Esophagus muscularis mucosa (tissue), 4 donors: Measurements from ENCODE around the gene RCVRN. TPM values are rescaled to one million over a fixed set of nuclear protein-coding genes. Genes with fewer than 3 reads are reported as not detected.

Source experiments
- DNase-seq: peaks from one replicate; pipeline ENCODE4 v3.0.0-alpha.2; 2017; ENCODE audit errors: extremely low spot score
- H3K27ac ChIP-seq, 4 donors: fragments of 200-600 bp; sonication (generic); replicated peaks in 1 of 4; 1 replicate in 3 of 4; 2 replicates in 1 of 4; pipeline ENCODE4 v1.5.1; 2016 to 2019; ENCODE audit warnings: mild to moderate bottlenecking in 1 of 4
- H3K27me3 ChIP-seq, 4 donors: fragments of 200-600 bp; sonication (generic); one replicate each; pipeline versions ENCODE4 v1.5.1 to v1.6.0; 2016 to 2019
- H3K36me3 ChIP-seq, 4 donors: fragments of 200-600 bp; sonication (generic); one replicate each; pipeline ENCODE4 v1.5.1; 2016 to 2019
- H3K4me1 ChIP-seq, 4 donors: fragments of 200-600 bp; sonication (generic); one replicate each; pipeline ENCODE4 v1.5.1; 2016 to 2019
- H3K4me3 ChIP-seq, 4 donors: fragments of 200-600 bp; sonication (generic); 1 replicate in 2 of 4; 2 replicates in 2 of 4; pipeline ENCODE4 v1.5.1; 2016 to 2019; ENCODE audit warnings: mild to moderate bottlenecking in 4 of 4, moderate library complexity in 1 of 4
- H3K9me3 ChIP-seq, 4 donors: fragments of 200-600 bp; sonication (generic); 1 replicate in 3 of 4; 2 replicates in 1 of 4; pipeline ENCODE4 v1.5.1; 2016 to 2019
- EP300 ChIP-seq: sonication (generic); formaldehyde crosslinking; IDR thresholded peaks from one replicate; pipeline ENCODE4 v1.6.1; 2017; ENCODE audit warnings: antibody characterized with exemption
- POLR2A ChIP-seq: fragments of 450-650 bp; IDR thresholded peaks from one replicate; pipeline ENCODE4 v1.6.1; 2017; ENCODE audit warnings: antibody characterized with exemption, moderate library complexity, mild to moderate bottlenecking, low read depth
- POLR2AphosphoS5 ChIP-seq, 2 donors: sonication (generic); formaldehyde crosslinking; IDR thresholded peaks; one replicate each; pipeline ENCODE4 v1.6.1; 2017; ENCODE audit warnings: antibody characterized with exemption in 2 of 2
- WGBS: methylation state at CpG from one replicate; pipeline ENCODE4 v1.1.5; 2018; 5-methylcytosine and 5-hydroxymethylcytosine counted together
- intact Hi-C: fragments of 100-400 bp; cut with DNase I; formaldehyde crosslinking; loops from one replicate; pipeline ENCODE4 v1.15.1; 2023
- total RNA-seq, 4 donors: library from RNA; depleted of rRNA; stranded (reverse); fragments of >200 nt; gene quantifications; one replicate each; pipeline versions ENCODE4 v1.1.0 to v1.2.1, GENCODE V29; 2016
- TF ChIP-seq, protein P1 (sequence below), 3 experiments: fragments of 200-600 bp in 2 of 3; fragments of 450-650 bp in 1 of 3; sonication (generic) in 2 of 3; IDR thresholded peaks; one replicate each; pipeline ENCODE4 v1.5.1; 2017 to 2019; ENCODE audit warnings: antibody characterized with exemption in 3 of 3, mild to moderate bottlenecking in 2 of 3, moderate library complexity in 1 of 3

The RCVRN gene
- total RNA-seq, 4 donors from 2014 or later, result 0.52 TPM; not detected in 3

DNA sequence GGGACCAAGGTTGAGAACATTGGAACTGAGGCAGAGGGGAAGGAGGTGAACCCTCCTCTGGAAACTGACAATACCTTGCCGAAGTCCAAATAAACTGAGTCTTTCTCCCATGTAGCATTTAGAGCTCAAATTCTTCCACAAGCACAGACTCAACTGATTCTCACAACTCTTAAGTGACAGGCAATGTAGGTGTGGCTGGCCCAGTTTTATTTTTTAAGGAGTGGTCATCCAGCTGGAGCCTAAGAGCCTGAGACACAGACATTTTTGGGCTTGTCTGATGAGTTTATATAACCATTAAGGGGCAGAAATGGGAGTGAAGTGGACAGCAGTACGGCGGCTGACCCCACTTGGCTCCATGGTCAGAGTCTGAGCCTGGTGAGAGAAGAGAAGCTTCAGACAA, 10.8 kb downstream of the RCVRN start:
- peaks cover 0 to 4% (median 2%) of the 10 kb centered on the region in 4 donors for H3K4me1 ChIP-seq
- no peak for DNase-seq
- no peaks in the 10 kb centered on the region for H3K27me3 ChIP-seq
- intact Hi-C loops, result loop anchor here (10.0 kb wide), 1 partner anchor 159 kb away; no protein-coding TSS in a partner anchor
- H3K4me3 ChIP-seq, result no peak overlapping the region
- no peaks in the 10 kb centered on the region for H3K36me3 ChIP-seq
- no peak overlapping the region for H3K27ac ChIP-seq
- H3K9me3 ChIP-seq, result peaks cover 0 to 13% (median 4%) of the 10 kb centered on the region in 4 donors
- TF ChIP-seq POLR2AphosphoS5 (IDR thresholded peaks at IDR 0.05) (no peak), EP300 (no peak)
- WGBS, result 82% methylated on average over 3 of the region's 3 CpGs

DNA sequence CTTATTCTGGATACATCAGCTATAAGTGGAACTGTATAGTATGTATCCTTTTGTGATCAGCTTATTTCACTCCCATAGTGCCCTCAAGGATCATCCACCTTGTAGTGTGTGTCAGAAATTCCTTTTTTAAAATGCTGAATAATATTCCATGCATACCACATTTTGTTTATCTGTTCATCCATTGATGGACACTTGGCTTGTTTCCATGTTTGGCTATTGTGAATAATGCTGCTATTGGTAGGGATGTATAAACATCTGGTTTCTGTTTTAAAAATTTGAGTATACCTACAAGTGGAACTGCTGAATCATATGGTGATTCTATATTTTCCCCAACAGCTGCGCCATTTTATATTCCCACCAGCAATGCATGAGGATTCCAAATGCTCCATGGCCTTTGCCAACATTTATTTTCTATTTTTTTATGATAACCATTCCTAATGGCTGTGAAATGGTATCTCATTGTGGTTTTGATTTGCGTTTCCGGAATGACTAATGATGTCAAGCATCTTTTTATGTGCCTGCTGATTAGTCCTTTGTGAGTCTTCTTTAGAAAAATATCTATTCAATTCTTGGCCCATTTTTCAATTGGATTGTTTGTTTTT, 11.6 kb downstream of the RCVRN start:
- H3K36me3 ChIP-seq, result no peaks in the 10 kb centered on the region

DNA sequence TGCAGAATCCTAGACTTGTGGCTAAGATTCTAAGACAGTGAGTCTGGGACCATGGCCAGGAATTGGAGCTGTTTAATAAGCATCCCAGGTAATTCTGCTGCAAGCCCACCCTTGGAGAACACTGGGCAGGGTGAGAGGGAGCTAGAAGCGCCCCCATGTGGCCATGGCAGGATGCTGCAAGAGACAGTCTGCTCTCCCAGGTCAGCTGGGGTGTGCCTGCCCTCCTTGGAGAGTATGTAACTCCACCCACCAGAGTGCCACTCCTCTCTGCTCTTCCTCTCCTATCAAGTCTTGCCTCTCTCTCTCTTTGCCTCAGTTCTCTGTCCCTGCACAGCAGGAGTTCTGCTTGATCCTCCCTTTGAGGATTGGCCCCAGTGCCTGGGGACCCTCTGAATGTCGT, 14.9 kb downstream of the RCVRN start:
- no peaks in the 10 kb centered on the region for H3K36me3 ChIP-seq
- TF ChIP-seq, protein P1, sequence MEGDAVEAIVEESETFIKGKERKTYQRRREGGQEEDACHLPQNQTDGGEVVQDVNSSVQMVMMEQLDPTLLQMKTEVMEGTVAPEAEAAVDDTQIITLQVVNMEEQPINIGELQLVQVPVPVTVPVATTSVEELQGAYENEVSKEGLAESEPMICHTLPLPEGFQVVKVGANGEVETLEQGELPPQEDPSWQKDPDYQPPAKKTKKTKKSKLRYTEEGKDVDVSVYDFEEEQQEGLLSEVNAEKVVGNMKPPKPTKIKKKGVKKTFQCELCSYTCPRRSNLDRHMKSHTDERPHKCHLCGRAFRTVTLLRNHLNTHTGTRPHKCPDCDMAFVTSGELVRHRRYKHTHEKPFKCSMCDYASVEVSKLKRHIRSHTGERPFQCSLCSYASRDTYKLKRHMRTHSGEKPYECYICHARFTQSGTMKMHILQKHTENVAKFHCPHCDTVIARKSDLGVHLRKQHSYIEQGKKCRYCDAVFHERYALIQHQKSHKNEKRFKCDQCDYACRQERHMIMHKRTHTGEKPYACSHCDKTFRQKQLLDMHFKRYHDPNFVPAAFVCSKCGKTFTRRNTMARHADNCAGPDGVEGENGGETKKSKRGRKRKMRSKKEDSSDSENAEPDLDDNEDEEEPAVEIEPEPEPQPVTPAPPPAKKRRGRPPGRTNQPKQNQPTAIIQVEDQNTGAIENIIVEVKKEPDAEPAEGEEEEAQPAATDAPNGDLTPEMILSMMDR (IDR thresholded peaks at IDR 0.05), result peak; percentile 42 to 63 (median 47)
- TF ChIP-seq POLR2A, result no peak
- TF ChIP-seq EP300, result no peak
- no peaks in the 10 kb centered on the region for H3K4me1 ChIP-seq
- 51% methylated on average over 2 of the region's 2 CpGs for WGBS
- no peak overlapping the region for H3K4me3 ChIP-seq
- no peaks in the 10 kb centered on the region for H3K27me3 ChIP-seq
- peaks cover 0 to 13% (median 3%) of the 10 kb centered on the region in 4 donors for H3K9me3 ChIP-seq
- no peak overlapping the region for H3K27ac ChIP-seq
- intact Hi-C loops, result loop anchor here (10.0 kb wide), 1 partner anchor 155 kb away; no protein-coding TSS in a partner anchor
- DNase-seq, result no peak

More for the DNA sequence above, 11.6 kb downstream of the RCVRN start:
- 86% methylated on average over 3 of the region's 3 CpGs for WGBS
- no peaks in the 10 kb centered on the region for H3K4me1 ChIP-seq
- no peak overlapping the region for H3K4me3 ChIP-seq
- DNase-seq, result no peak
- H3K9me3 ChIP-seq, result peaks cover 0 to 13% (median 4%) of the 10 kb centered on the region in 4 donors
- intact Hi-C loops, result loop anchor here (10.0 kb wide), 1 partner anchor 159 kb away; no protein-coding TSS in a partner anchor
- no peaks in the 10 kb centered on the region for H3K27me3 ChIP-seq
- no peak overlapping the region for H3K27ac ChIP-seq
- no peak for TF ChIP-seq POLR2A
- TF ChIP-seq, protein P1 (IDR thresholded peaks at IDR 0.05), result no peak

GRCh38 chr17:9887508-9887907, 17.6 kb downstream of the RCVRN start:
- no peak for TF ChIP-seq EP300
- no peak for TF ChIP-seq POLR2AphosphoS5 (IDR thresholded peaks at IDR 0.05)
- TF ChIP-seq, protein P1 (IDR thresholded peaks at IDR 0.05), result no peak
- TF ChIP-seq POLR2A, result no peak
- intact Hi-C loops, result no loop called here
- H3K4me1 ChIP-seq, result no peaks in the 10 kb centered on the region
- WGBS, result 85% methylated on average over 8 of the region's 8 CpGs
- no peak for DNase-seq
- no peak overlapping the region for H3K4me3 ChIP-seq
- H3K9me3 ChIP-seq, result peaks cover 0 to 17% (median 11%) of the 10 kb centered on the region in 4 donors
- H3K27ac ChIP-seq, result no peak overlapping the region
- H3K27me3 ChIP-seq, result no peaks in the 10 kb centered on the region
- no peaks in the 10 kb centered on the region for H3K36me3 ChIP-seq

DNA sequence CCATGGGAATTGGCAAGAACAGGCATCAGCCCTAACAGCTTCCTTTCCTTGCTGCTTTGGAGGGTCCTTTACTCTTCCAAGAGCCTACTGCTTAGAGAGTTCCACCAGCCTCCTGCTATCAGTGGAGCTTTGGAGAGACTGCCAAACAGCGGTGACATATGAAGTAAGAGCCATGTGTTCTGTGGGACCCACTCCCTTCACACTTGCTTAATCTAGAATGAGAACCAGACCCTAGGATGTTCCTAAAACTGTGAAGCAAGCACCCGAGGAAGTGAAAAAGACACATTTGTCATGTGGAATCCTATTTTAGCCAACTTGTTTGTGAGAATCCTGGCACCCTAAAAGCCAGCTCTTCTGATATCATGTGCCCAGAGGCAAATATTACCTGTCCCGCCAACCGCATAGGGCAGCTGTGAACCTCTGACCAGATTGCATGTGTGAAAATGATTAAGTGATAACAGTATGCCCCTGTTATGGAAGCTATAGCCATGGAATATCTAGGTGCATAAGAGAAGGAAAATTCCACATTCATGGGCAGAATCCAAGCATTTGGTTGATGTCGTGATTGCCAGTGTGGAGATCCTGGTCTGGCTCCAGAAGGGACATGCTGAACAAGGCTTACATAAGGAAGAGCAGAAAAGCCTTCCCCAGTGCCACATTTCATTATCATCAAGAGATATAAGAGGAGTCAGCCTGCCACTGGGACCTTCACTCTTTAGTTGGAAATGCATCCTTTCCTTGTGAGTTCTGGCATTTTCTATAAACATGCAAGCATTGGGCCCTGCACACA, 18.7 kb downstream of the RCVRN start:
- DNase-seq, result no peak
- Histone ChIP-seq H3K4me3 (no peak overlapping the region), H3K27me3 (no peaks in the 10 kb centered on the region), H3K36me3 (no peaks in the 10 kb centered on the region), H3K9me3 (peaks cover 0 to 22% (median 12%) of the 10 kb centered on the region in 4 donors), H3K4me1 (no peaks in the 10 kb centered on the region), H3K27ac (no peak overlapping the region)
- intact Hi-C loops, result no loop called here
- no peak for TF ChIP-seq POLR2A
- no peak for TF ChIP-seq POLR2AphosphoS5 (IDR thresholded peaks at IDR 0.05)
- no peak for TF ChIP-seq EP300
- TF ChIP-seq, protein P1 (IDR thresholded peaks at IDR 0.05), result no peak
- WGBS, result 89% methylated on average over 5 of the region's 5 CpGs
